ENCODE results near the gene IL24.

DNA sequence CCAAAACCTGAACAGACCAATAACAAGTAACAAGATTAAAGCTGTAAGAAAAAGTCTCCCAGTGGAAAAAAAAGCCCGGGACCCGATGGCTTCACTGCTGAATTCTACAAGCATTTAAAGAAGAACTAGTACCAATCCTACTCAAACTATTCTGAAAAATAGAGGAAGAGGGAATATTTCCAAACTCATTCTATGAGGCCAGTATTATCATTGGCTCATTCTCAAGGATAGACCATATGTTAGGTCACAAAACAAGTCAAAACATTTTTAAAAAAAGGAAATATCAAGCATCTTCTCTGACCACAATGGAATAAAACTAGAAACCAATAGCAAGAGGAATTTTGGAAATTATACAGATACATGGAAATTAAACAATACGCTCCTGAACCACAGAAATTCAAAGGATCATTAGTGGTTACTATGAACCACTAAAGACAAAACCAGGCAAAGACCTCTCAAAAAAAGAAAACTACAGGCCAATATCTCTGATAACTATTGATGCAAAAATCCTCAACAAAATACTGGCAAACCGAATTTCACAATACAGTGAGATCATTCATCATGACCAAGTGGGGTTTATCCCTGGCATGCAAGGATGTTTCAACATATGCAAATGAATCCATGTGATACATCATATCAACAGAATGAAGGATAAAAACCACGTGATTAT lies 45.8 kb upstream of the IL24 start:
- TF ChIP-seq CTCF (IDR thresholded peaks at IDR 0.05 in 2 of 3, conservative IDR thresholded peaks at IDR 0.05 in 1 of 3; ENCODE audit: control insufficient read depth in 2 of 3, extremely low read depth in 1 of 3, insufficient read depth in 1 of 3, low read depth in 3 of 3, low read length in 3 of 3) (no peak), EZH2 (IDR thresholded peaks at IDR 0.05; ENCODE audit: borderline replicate concordance, control insufficient read depth, low read depth, low read length) (no peak), FOXK2 (IDR thresholded peaks at IDR 0.05) (no peak), POLR2A (IDR thresholded peaks at IDR 0.05; ENCODE audit: low read depth, low read length) (no peak), TAF1 (IDR thresholded peaks at IDR 0.05; ENCODE audit: borderline replicate concordance, low read depth, low read length) (no peak)
